ENCODE results near the gene CWC27.

The CWC27 gene

GRCh38 chr5:65055938-65056337 is 287.2 kb downstream of the CWC27 start:
- no peak overlapping the region for H3K27ac ChIP-seq (ENCODE audit: insufficient read depth in 1 of 2, low read depth in 1 of 2, low read length in 2 of 2, poor library complexity in 1 of 2, severe bottlenecking in 2 of 2)
- no peak overlapping the region for H3K4me3 ChIP-seq (ENCODE audit: control insufficient read depth in 1 of 7, extremely low read depth in 1 of 7, insufficient read depth in 4 of 7, low read depth in 2 of 7, low read length in 6 of 7)
- ChIA-PET CTCF (no interaction called here), POLR2A (interaction anchor here (0.5 kb wide), 1 partner anchor 18 kb away, joined by 4 read pairs; no protein-coding TSS in a partner anchor)
- no peaks in the 10 kb centered on the region for H3K27me3 ChIP-seq (replicated peaks in 2 of 5; ENCODE audit: control insufficient read depth in 4 of 5, insufficient read depth in 5 of 5, low read length in 4 of 5)
- no CpG with 5 or more reads among the region's 1 CpG for WGBS (ENCODE audit: insufficient coverage)
- no peaks in the 10 kb centered on the region for H3K4me1 ChIP-seq (ENCODE audit: control extremely low read depth in 1 of 4, control insufficient read depth in 4 of 4, insufficient read depth in 4 of 4, low read length in 3 of 4)
- no peak for DNase-seq
- no peaks in the 10 kb centered on the region for H3K36me3 ChIP-seq (ENCODE audit: control insufficient read depth in 4 of 4, insufficient read depth in 4 of 4, low read length in 3 of 4)
- peaks cover 0 to 10% (median 3%) of the 10 kb centered on the region in 5 experiments for H3K9me3 ChIP-seq (ENCODE audit: control extremely low read depth in 1 of 5, control insufficient read depth in 4 of 5, insufficient read depth in 2 of 5, low read depth in 1 of 5, low read length in 4 of 5)

DNA sequence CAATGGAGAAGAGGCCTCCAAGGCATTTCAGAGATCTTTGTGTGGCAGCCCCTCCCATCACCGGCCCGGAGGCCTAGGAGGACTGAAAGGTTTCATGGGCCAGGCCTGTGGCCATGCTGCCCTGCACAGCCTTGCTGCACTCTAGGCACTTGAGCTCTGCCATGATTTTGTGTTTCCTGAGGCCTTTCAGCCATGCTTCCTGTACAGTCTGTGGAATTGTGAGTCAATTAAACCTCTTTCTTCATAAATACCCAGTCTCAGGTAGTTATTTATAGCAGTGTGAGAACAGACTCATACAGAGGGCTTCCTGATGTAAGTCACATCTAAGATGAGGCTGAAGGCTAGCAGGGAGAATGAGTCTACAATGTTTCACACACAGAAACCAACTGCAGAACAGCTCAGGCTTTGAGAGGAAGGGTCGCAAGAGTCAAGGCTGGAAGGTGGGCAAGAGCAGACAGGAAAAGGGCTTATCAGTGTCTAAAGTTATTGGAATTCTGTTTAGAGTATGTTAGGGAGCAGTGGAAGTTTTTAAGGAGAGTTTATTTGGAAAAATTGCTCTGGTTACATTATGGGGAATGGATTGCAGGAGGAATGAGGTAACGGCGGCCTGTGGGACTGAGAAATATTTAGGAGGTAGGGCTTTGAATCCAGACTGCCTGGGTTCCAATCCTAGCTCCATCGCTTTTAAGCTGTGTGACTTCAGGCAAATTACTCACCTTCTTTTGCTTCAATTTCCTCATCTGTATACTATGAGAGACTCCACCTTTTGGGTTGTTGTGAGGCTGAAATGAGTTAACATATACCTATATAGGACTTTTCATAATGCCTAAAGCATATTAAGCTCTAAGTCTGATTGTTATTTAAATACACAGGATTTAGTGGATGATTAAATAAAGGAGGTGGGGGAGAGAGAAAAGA is 291.2 kb downstream of the CWC27 start:
- H3K27ac ChIP-seq (ENCODE audit: insufficient read depth in 1 of 2, low read depth in 1 of 2, low read length in 2 of 2, poor library complexity in 1 of 2, severe bottlenecking in 2 of 2) = no peak overlapping the region
- no peak for DNase-seq
- WGBS (ENCODE audit: insufficient coverage) = 94% methylated on average over 5 of the region's 6 CpGs
- H3K27me3 ChIP-seq (replicated peaks in 2 of 5; ENCODE audit: control insufficient read depth in 4 of 5, insufficient read depth in 5 of 5, low read length in 4 of 5) = no peaks in the 10 kb centered on the region
- H3K4me1 ChIP-seq (ENCODE audit: control extremely low read depth in 1 of 4, control insufficient read depth in 4 of 4, insufficient read depth in 4 of 4, low read length in 3 of 4) = no peaks in the 10 kb centered on the region
- POLR2A ChIA-PET = no interaction called here
- H3K36me3 ChIP-seq (ENCODE audit: control insufficient read depth in 4 of 4, insufficient read depth in 4 of 4, low read length in 3 of 4) = no peaks in the 10 kb centered on the region
- H3K4me3 ChIP-seq (ENCODE audit: control insufficient read depth in 1 of 7, extremely low read depth in 1 of 7, insufficient read depth in 4 of 7, low read depth in 2 of 7, low read length in 6 of 7) = no peak overlapping the region
- CTCF ChIA-PET = interaction anchor here (0.7 kb wide), 1 partner anchor 9 kb away, joined by 3 read pairs; no protein-coding TSS in a partner anchor
- peaks cover 0 to 7% (median 3%) of the 10 kb centered on the region in 5 experiments for H3K9me3 ChIP-seq (ENCODE audit: control extremely low read depth in 1 of 5, control insufficient read depth in 4 of 5, insufficient read depth in 2 of 5, low read depth in 1 of 5, low read length in 4 of 5)

DNA sequence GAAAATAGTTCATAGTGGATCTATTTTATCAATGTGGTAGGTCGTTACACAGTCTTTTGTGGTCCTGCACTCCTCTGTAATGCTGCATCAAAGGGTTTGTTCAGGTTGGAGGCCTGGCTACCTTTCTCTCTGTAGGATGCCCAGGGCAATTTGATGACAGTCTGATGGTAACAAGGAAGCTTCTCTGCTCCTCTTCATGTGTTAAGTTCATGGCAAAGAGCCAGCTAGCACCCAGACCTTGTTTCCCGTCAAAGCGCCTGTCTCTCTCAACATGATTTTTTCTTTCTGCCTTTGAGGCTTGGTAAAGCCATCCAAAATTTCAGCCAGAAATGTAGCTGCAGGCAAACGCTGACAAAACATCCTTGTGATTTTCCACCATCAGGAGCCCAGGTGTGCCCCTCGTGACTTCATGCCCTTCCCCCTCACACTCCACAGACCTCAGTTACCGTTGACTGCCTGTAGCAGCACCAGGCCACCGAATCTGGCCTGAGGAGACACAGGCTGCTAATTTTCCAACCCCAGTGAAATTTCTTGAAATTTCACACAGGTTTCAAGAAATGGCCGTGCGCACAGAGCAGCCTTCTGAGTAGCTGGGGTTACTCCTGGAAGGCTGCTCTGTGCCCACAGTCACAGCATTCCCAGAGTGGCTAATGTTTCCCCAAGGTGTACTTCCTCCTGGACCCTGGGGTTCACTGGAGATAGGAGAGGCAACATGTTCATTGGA is 292.7 kb downstream of the CWC27 start:
- Histone ChIP-seq H3K27ac (ENCODE audit: insufficient read depth in 1 of 2, low read depth in 1 of 2, low read length in 2 of 2, poor library complexity in 1 of 2, severe bottlenecking in 2 of 2) (no peak overlapping the region), H3K27me3 (replicated peaks in 2 of 5; ENCODE audit: control insufficient read depth in 4 of 5, insufficient read depth in 5 of 5, low read length in 4 of 5) (no peaks in the 10 kb centered on the region), H3K4me3 (ENCODE audit: control insufficient read depth in 1 of 7, extremely low read depth in 1 of 7, insufficient read depth in 4 of 7, low read depth in 2 of 7, low read length in 6 of 7) (no peak overlapping the region), H3K9me3 (ENCODE audit: control extremely low read depth in 1 of 5, control insufficient read depth in 4 of 5, insufficient read depth in 2 of 5, low read depth in 1 of 5, low read length in 4 of 5) (peaks cover 0 to 3% (median 0%) of the 10 kb centered on the region in 5 experiments), H3K4me1 (ENCODE audit: control extremely low read depth in 1 of 4, control insufficient read depth in 4 of 4, insufficient read depth in 4 of 4, low read length in 3 of 4) (peaks cover 0 to 6% (median 0%) of the 10 kb centered on the region in 4 experiments), H3K36me3 (ENCODE audit: control insufficient read depth in 4 of 4, insufficient read depth in 4 of 4, low read length in 3 of 4) (no peaks in the 10 kb centered on the region)
- 91% methylated on average over 8 of the region's 9 CpGs for WGBS (ENCODE audit: insufficient coverage)
- DNase-seq = no peak
- ChIA-PET POLR2A (no interaction called here), CTCF (no interaction called here)

DNA sequence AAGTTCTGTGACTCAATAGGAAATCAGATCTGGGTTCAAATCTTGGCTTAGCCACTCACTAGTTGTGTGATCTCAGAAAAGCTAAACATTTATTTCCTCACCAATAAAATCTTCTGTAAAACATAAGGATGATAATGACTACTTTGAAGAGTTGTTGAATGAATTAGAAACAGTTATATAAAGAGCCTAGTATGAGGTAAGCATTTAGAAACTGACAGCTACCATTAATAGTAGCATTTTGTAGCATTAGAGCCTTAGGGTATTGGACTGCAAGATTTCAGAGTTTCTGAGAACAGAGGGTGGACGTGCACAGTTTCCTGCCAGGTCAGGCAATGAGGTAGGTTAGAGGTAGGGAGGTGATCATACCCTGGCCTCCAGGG is 293.2 kb downstream of the CWC27 start:
- Histone ChIP-seq H3K4me3 (ENCODE audit: control insufficient read depth in 1 of 7, extremely low read depth in 1 of 7, insufficient read depth in 4 of 7, low read depth in 2 of 7, low read length in 6 of 7) (no peak overlapping the region), H3K9me3 (ENCODE audit: control extremely low read depth in 1 of 5, control insufficient read depth in 4 of 5, insufficient read depth in 2 of 5, low read depth in 1 of 5, low read length in 4 of 5) (peaks cover 0 to under 1% (median 0%) of the 10 kb centered on the region in 5 experiments), H3K27me3 (replicated peaks in 2 of 5; ENCODE audit: control insufficient read depth in 4 of 5, insufficient read depth in 5 of 5, low read length in 4 of 5) (no peaks in the 10 kb centered on the region), H3K36me3 (ENCODE audit: control insufficient read depth in 4 of 4, insufficient read depth in 4 of 4, low read length in 3 of 4) (no peaks in the 10 kb centered on the region), H3K4me1 (ENCODE audit: control extremely low read depth in 1 of 4, control insufficient read depth in 4 of 4, insufficient read depth in 4 of 4, low read length in 3 of 4) (peaks cover 0 to 11% (median 0%) of the 10 kb centered on the region in 4 experiments), H3K27ac (ENCODE audit: insufficient read depth in 1 of 2, low read depth in 1 of 2, low read length in 2 of 2, poor library complexity in 1 of 2, severe bottlenecking in 2 of 2) (no peak overlapping the region)
- ChIA-PET CTCF (no interaction called here), POLR2A (no interaction called here)
- no peak for DNase-seq
- 100% methylated on average over 1 of the region's 1 CpG for WGBS (ENCODE audit: insufficient coverage)

- Histone ChIP-seq H3K9me3 (ENCODE audit: control extremely low read depth in 1 of 5, control insufficient read depth in 4 of 5, insufficient read depth in 2 of 5, low read depth in 1 of 5, low read length in 4 of 5) (no peaks in the 10 kb centered on the region), H3K4me3 (ENCODE audit: control insufficient read depth in 1 of 7, extremely low read depth in 1 of 7, insufficient read depth in 4 of 7, low read depth in 2 of 7, low read length in 6 of 7) (no peak overlapping the region), H3K36me3 (ENCODE audit: control insufficient read depth in 4 of 4, insufficient read depth in 4 of 4, low read length in 3 of 4) (no peaks in the 10 kb centered on the region), H3K4me1 (ENCODE audit: control extremely low read depth in 1 of 4, control insufficient read depth in 4 of 4, insufficient read depth in 4 of 4, low read length in 3 of 4) (peaks cover 0 to 12% (median 0%) of the 10 kb centered on the region in 4 experiments), H3K27me3 (replicated peaks in 2 of 5; ENCODE audit: control insufficient read depth in 4 of 5, insufficient read depth in 5 of 5, low read length in 4 of 5) (no peaks in the 10 kb centered on the region), H3K27ac (ENCODE audit: insufficient read depth in 1 of 2, low read depth in 1 of 2, low read length in 2 of 2, poor library complexity in 1 of 2, severe bottlenecking in 2 of 2) (no peak overlapping the region)
- ChIA-PET POLR2A (no interaction called here), CTCF (no interaction called here)
- WGBS (ENCODE audit: insufficient coverage) = 83% methylated on average over 6 of the region's 6 CpGs
- DNase-seq = no peak
Measured at GRCh38 chr5:65062469-65063083, 293.8 kb downstream of the CWC27 start.

DNA sequence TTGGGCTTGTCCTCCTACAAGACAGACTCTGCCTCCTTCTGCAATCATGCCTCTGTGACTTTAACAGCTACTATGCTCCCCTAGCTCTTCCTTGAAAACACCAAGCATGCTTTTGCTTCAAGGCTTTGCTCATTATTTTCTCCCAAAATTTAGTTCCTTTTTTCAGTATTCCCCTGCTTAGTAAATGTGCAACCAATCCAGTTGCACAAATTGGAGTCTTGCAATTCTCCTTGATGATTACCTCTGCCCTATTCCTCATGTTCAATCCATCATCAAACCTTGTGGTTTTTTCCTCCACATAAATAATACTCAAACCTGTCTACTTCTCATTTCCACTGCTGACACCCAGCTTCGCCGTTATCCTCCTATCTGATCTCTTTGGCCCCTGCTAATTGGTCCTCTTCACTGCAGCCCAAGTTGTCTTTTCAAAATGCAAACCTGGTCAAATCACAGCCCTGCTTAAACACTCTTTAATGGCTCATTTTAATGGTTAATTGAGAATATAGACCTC is 296.3 kb downstream of the CWC27 start:
- no peaks in the 10 kb centered on the region for H3K27me3 ChIP-seq (replicated peaks in 2 of 5; ENCODE audit: control insufficient read depth in 4 of 5, insufficient read depth in 5 of 5, low read length in 4 of 5)
- no peaks in the 10 kb centered on the region for H3K36me3 ChIP-seq (ENCODE audit: control insufficient read depth in 4 of 4, insufficient read depth in 4 of 4, low read length in 3 of 4)
- WGBS (ENCODE audit: insufficient coverage) = 88% methylated on average over 2 of the region's 2 CpGs
- no peak for DNase-seq
- ChIA-PET CTCF (no interaction called here), POLR2A (no interaction called here)
- H3K27ac ChIP-seq (ENCODE audit: insufficient read depth in 1 of 2, low read depth in 1 of 2, low read length in 2 of 2, poor library complexity in 1 of 2, severe bottlenecking in 2 of 2) = no peak overlapping the region
- no peaks in the 10 kb centered on the region for H3K9me3 ChIP-seq (ENCODE audit: control extremely low read depth in 1 of 5, control insufficient read depth in 4 of 5, insufficient read depth in 2 of 5, low read depth in 1 of 5, low read length in 4 of 5)
- H3K4me1 ChIP-seq (ENCODE audit: control extremely low read depth in 1 of 4, control insufficient read depth in 4 of 4, insufficient read depth in 4 of 4, low read length in 3 of 4) = peaks cover 0 to 12% (median 0%) of the 10 kb centered on the region in 4 experiments
- no peak overlapping the region for H3K4me3 ChIP-seq (ENCODE audit: control insufficient read depth in 1 of 7, extremely low read depth in 1 of 7, insufficient read depth in 4 of 7, low read depth in 2 of 7, low read length in 6 of 7)
